HG03045 (cell line): ENCODE measurements around the gene PELI2.

Source experiments
- ATAC-seq: cut with Tn5 transposase; IDR thresholded peaks from one replicate; pipeline ENCODE4 v1.9.1; 2021; ENCODE audit warnings: mild to moderate bottlenecking, moderate library complexity; ENCODE audit not compliant: unreplicated experiment

The PELI2 gene

GRCh38 chr14:56119201-56119981 lies 1.2 kb downstream of the PELI2 start:
- peak; percentile 27 for ATAC-seq

- ATAC-seq = no peak
Observed at GRCh38 chr14:56120091-56120691, 2.0 kb downstream of the PELI2 start.

- no peak for ATAC-seq
Observed at GRCh38 chr14:56121816-56122215, 3.6 kb downstream of the PELI2 start.

- ATAC-seq = no peak
Observed at GRCh38 chr14:56122301-56122700, 4.1 kb downstream of the PELI2 start.

- ATAC-seq = no peak
Observed at GRCh38 chr14:56124327-56124726, 6.1 kb downstream of the PELI2 start.

- ATAC-seq = no peak
Observed at GRCh38 chr14:56125772-56126636, 7.8 kb downstream of the PELI2 start.

GRCh38 chr14:56126637-56126913 lies 8.4 kb downstream of the PELI2 start:
- ATAC-seq = no peak

- ATAC-seq = no peak
Observed at GRCh38 chr14:56127156-56127555, 8.9 kb downstream of the PELI2 start.

GRCh38 chr14:56129092-56129491 lies 10.9 kb downstream of the PELI2 start:
- no peak for ATAC-seq

GRCh38 chr14:56129933-56130332 lies 11.7 kb downstream of the PELI2 start:
- no peak for ATAC-seq

GRCh38 chr14:56131004-56131864 lies 13.0 kb downstream of the PELI2 start:
- no peak for ATAC-seq

- ATAC-seq = no peak
Observed at GRCh38 chr14:56131865-56132833, 13.9 kb downstream of the PELI2 start.

GRCh38 chr14:56133547-56133946 lies 15.3 kb downstream of the PELI2 start:
- ATAC-seq = no peak

- no peak for ATAC-seq
Observed at GRCh38 chr14:56135001-56135400, 16.8 kb downstream of the PELI2 start.

GRCh38 chr14:56135668-56136067 lies 17.5 kb downstream of the PELI2 start:
- no peak for ATAC-seq

- ATAC-seq = no peak
Observed at GRCh38 chr14:56136571-56137452, 18.6 kb downstream of the PELI2 start.

GRCh38 chr14:56137453-56137807 lies 19.2 kb downstream of the PELI2 start:
- no peak for ATAC-seq

- ATAC-seq = no peak
Observed at GRCh38 chr14:56137849-56138248, 19.6 kb downstream of the PELI2 start.

- no peak for ATAC-seq
Observed at GRCh38 chr14:56138928-56139327, 20.7 kb downstream of the PELI2 start.
